GM12801 (cell line): ENCODE results near the gene OPCML.

Experiments
- CTCF ChIP-seq: IDR thresholded peaks from one replicate; pipeline ENCODE4 v1.5.1; 2011; ENCODE audit warnings: control low read depth; ENCODE audit not compliant: insufficient read length; ENCODE audit errors: extremely low read depth

OPCML gene

DNA sequence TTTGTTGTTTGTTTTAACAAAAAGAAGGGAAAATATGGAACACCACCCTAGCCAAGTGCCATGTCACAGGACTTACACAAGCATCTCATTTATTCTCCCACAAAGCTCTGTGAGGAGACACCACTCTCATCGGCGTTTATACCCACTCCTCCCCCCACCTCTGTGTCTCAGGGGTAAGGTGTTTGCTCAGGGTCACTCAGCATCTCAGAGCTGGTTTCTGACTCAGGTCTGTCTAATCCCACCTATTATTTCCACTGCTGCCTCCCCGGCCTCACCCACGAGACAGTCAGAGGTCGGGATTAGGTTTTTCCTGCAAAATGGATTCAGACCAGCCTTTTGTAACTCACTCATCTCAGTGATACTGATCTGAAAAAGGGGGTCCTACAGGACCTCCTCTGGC is 786.0 kb downstream of the OPCML start:
- TF ChIP-seq CTCF: no peak

- TF ChIP-seq CTCF: no peak
These were observed 787.0 kb downstream of the OPCML start for GRCh38 chr11:132745306-132745705.

- TF ChIP-seq CTCF: no peak
These were observed 787.5 kb downstream of the OPCML start for GRCh38 chr11:132744771-132745170.

DNA sequence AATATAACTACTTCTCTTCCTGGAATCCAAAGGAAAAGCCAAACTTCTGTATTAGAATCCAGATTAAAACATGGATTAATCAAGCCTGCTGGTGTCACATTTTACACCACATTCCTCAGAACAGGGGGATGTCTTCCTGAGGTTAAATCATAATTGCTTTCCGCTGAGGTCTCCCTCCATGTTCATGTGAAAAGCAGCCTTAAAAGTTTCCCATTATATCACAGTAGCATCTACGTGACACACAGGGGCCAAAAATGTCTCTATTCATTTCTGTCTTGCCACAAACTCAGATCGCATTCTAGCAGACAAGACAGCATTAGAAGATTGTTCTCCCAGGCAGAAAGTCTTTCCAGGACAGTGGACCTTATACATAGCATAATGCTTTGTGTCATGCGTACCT is 788.7 kb downstream of the OPCML start:
- TF ChIP-seq CTCF: no peak

DNA sequence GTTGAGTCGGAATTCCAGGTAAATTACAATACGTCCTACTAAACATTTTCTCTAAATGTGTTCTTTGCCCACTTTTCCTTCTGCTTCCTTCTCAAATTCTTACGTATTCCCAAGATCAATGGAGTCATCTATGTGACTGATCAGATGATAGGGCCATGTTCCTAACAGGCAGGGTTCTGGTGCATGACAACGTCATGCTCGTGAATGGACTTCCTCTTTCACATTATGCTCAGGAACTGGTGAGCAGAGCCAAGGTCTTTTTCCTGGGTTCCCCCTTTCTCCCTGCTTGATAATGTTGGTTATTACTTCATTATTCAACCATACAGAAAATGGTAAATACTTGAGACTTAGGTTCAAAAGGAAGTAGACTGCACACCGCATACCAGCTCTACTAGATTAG is 789.4 kb downstream of the OPCML start:
- TF ChIP-seq CTCF: no peak

- no peak for TF ChIP-seq CTCF
These were observed 798.1 kb downstream of the OPCML start for GRCh38 chr11:132734217-132734616.

- TF ChIP-seq CTCF: no peak
These were observed 804.3 kb downstream of the OPCML start for GRCh38 chr11:132728026-132728425.

DNA sequence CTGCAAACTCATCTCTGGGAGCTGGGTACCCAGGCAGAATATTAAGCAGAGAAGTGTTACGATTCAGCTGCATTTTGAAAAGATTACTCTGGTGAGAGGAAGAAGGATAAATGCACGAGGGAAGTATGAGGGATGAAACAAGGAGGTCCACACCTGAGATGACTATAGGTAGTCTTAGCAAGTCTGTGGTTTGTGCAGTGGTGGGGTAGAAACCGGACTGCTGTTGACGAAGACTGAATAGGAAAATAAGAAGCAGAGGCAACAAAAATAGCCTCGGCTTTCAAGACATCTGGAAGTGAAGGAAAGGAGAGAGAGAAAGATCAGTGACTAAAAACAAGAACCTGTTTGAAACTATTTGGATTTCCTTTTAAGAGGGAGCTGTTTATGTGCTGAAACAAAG is 810.8 kb downstream of the OPCML start:
- TF ChIP-seq CTCF: no peak
